Measurements from ENCODE around the gene KIT.

GRCh38 chr4:54626113-54626512 lies 31.6 kb upstream of the KIT start:
- TF ChIP-seq POLR2A (IDR thresholded peaks at IDR 0.05; ENCODE audit: low read depth, low read length) (no peak), POLR2AphosphoS5 (IDR thresholded peaks at IDR 0.05; ENCODE audit: low read depth, low read length) (no peak)

Measured in GM12892 (cell line).